Nucleus accumbens (tissue), 56 donors: ENCODE measurements around the gene PON1.

Source experiments
- DNase-seq, 56 donors: peaks; one replicate each; lab custom pipeline; 2025; lab: John Stamatoyannopoulos, UW

Gene PON1

GRCh38 chr7:95263785-95264362 lies 60.5 kb downstream of the PON1 start:
- DNase-seq: peak in 5 of 56 donors; percentile 3 to 12 (median 4)

- no peak for DNase-seq
Observed at GRCh38 chr7:95262875-95263274, 61.5 kb downstream of the PON1 start.

GRCh38 chr7:95261895-95262415 lies 62.4 kb downstream of the PON1 start:
- no peak for DNase-seq

DNA sequence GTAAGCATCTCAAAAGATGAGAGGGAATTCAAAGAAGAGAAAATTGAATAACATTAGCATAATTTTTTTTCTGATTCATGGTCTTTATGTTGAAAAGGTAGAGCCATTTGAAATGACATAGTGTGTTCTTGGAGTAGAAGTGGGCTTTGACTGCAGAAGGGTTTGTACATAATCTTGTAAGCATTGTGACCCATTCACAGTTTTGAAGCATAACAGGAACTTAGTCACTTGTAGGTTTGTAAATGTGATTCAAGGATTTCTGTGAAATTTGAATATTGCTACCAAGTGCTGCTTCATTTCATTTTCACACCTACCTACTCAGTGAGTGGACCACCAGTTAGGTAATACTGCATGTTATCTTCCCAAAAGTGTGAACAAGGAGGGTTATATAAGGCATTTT lies 68.6 kb downstream of the PON1 start:
- no peak for DNase-seq

DNA sequence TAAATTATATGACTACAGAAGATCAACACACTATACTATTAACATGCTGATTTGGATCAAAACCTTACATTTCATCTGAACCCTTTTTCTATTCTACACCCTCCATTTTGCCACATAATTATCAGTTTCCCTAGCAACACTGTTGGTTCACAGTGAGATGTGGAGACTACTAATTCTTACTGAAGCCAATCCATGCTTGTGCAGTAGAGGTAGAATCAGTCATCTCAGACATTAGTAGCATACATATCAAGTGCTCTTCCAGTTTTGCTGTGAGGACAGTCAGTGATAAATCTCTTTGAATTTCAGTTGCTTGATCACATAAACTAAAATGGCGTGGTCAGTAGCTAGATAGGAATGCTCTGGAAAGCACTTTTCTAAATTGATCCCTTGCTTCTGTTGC lies 70.3 kb downstream of the PON1 start:
- DNase-seq: no peak

DNA sequence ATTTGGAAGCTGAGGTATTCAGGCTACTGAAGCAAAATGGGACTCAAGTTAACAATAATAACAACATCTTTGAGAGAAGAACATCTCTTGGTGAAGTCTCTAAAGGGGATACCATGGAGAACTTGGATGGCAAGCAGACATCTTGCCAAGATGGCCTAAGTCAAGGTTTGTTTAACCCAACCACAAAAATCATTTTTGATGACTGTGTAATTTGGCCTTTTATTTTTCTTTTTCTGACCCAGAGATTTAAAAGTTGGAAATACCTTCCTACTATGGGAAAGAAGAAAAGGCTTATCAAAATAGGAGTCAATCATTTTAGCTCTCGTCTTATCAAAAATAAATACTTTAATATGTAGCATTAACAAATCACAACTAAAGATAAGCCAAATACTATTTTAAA lies 72.4 kb downstream of the PON1 start:
- no peak for DNase-seq

DNA sequence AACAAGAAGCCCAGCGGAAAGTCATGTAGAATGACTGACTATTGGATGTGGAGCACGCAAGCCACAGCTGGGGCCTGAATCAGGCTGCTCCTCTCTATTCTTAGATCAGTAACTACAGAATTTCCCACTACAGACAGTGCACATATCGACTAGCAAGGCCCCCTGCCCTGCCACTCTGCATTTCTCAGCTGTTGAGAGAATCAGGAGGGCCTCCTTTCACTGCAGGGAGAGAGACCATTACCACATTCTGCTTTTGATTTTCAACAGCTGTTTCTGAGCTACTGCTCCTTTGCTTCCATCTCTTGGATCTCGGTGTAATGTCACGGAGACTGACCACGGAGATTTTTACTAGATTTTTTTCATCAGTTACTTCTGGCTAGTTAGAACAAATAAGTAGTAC lies 73.8 kb downstream of the PON1 start:
- DNase-seq: no peak
